ENCODE measurements around the gene SLC7A6. TPM values are rescaled to one million over a fixed set of nuclear protein-coding genes. Genes with fewer than 3 reads are reported as not detected.

SLC7A6 gene
- total and polyA plus RNA-seq, 2 of the 13 experiments (the other 11 are each of a cell fraction or from before 2014, with no cell fraction given): 35.8 to 70.8 TPM

GRCh38 chr16:68265078-68265920, 973 bp downstream of the SLC7A6 start (continued):
- TF ChIP-seq, protein P1, sequence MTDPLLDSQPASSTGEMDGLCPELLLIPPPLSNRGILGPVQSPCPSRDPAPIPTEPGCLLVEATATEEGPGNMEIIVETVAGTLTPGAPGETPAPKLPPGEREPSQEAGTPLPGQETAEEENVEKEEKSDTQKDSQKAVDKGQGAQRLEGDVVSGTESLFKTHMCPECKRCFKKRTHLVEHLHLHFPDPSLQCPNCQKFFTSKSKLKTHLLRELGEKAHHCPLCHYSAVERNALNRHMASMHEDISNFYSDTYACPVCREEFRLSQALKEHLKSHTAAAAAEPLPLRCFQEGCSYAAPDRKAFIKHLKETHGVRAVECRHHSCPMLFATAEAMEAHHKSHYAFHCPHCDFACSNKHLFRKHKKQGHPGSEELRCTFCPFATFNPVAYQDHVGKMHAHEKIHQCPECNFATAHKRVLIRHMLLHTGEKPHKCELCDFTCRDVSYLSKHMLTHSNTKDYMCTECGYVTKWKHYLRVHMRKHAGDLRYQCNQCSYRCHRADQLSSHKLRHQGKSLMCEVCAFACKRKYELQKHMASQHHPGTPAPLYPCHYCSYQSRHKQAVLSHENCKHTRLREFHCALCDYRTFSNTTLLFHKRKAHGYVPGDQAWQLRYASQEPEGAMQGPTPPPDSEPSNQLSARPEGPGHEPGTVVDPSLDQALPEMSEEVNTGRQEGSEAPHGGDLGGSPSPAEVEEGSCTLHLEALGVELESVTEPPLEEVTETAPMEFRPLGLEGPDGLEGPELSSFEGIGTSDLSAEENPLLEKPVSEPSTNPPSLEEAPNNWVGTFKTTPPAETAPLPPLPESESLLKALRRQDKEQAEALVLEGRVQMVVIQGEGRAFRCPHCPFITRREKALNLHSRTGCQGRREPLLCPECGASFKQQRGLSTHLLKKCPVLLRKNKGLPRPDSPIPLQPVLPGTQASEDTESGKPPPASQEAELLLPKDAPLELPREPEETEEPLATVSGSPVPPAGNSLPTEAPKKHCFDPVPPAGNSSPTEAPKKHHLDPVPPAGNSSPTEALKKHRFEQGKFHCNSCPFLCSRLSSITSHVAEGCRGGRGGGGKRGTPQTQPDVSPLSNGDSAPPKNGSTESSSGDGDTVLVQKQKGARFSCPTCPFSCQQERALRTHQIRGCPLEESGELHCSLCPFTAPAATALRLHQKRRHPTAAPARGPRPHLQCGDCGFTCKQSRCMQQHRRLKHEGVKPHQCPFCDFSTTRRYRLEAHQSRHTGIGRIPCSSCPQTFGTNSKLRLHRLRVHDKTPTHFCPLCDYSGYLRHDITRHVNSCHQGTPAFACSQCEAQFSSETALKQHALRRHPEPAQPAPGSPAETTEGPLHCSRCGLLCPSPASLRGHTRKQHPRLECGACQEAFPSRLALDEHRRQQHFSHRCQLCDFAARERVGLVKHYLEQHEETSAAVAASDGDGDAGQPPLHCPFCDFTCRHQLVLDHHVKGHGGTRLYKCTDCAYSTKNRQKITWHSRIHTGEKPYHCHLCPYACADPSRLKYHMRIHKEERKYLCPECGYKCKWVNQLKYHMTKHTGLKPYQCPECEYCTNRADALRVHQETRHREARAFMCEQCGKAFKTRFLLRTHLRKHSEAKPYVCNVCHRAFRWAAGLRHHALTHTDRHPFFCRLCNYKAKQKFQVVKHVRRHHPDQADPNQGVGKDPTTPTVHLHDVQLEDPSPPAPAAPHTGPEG (CRISPR knock-in tag; IDR thresholded peaks at IDR 0.05): peak; percentile 10; the same call in 1 of the 2 replicates
- no peak for TF ChIP-seq YY1 (IDR thresholded peaks at IDR 0.05; ENCODE audit: insufficient read depth, insufficient replicate concordance, low read depth, low read length)
- peak; percentile 16; the same call in 1 of the 2 replicates for TF ChIP-seq ZNF891 (CRISPR knock-in tag; IDR thresholded peaks at IDR 0.05)
- TF ChIP-seq E2F5 (CRISPR knock-in tag; conservative IDR thresholded peaks at IDR 0.05): no peak
- TF ChIP-seq ZNF124 (CRISPR knock-in tag; IDR thresholded peaks at IDR 0.05): peak; percentile 24; the same call in 1 of the 2 replicates
- peak; percentile 67; the same call in 1 of the 2 replicates for TF ChIP-seq ZBTB43 (CRISPR knock-in tag; conservative IDR thresholded peaks at IDR 0.05)
- peak; percentile 55; the same call in 1 of the 2 replicates for TF ChIP-seq ZC3H13 (CRISPR knock-in tag; IDR thresholded peaks at IDR 0.05)
- TF ChIP-seq NFIC (IDR thresholded peaks at IDR 0.05; ENCODE audit: low read length): peak; percentile 83; the same call in 1 of the 2 replicates
- TF ChIP-seq SALL2 (CRISPR knock-in tag; IDR thresholded peaks at IDR 0.05): no peak
- TF ChIP-seq, protein P2, sequence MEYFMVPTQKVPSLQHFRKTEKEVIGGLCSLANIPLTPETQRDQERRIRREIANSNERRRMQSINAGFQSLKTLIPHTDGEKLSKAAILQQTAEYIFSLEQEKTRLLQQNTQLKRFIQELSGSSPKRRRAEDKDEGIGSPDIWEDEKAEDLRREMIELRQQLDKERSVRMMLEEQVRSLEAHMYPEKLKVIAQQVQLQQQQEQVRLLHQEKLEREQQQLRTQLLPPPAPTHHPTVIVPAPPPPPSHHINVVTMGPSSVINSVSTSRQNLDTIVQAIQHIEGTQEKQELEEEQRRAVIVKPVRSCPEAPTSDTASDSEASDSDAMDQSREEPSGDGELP (IDR thresholded peaks at IDR 0.05; ENCODE audit: borderline replicate concordance, low read depth): peak; percentile 74; the same call in 1 of the 2 replicates
- TF ChIP-seq, protein P3, sequence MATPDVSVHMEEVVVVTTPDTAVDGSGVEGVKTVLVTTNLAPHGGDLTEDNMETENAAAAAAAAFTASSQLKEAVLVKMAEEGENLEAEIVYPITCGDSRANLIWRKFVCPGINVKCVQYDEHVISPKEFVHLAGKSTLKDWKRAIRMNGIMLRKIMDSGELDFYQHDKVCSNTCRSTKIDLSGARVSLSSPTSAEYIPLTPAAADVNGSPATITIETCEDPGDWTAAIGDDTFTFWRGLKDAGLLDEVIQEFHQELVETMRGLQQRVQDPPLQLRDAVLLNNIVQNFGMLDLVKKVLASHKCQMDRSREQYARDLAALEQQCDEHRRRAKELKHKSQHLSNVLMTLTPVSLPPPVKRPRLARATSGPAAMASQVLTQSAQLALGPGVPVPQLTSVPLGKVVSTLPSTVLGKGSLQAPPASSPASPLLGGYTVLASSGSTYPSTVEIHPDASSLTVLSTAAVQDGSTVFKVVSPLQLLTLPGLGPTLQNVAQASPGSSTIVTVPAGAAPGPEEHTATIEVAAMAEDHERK (CRISPR knock-in tag; IDR thresholded peaks at IDR 0.05; ENCODE audit: low read depth): no peak
- TF ChIP-seq ZNF562 (CRISPR knock-in tag; IDR thresholded peaks at IDR 0.05; ENCODE audit: borderline replicate concordance): no peak
- no peak for TF ChIP-seq ZNF530 (CRISPR knock-in tag; IDR thresholded peaks at IDR 0.05; ENCODE audit: low read depth)
- no peak for TF ChIP-seq ZNF432 (CRISPR knock-in tag; IDR thresholded peaks at IDR 0.05; ENCODE audit: borderline replicate concordance)
- 0 out of 2 replicates have a peak, but pooled peaks have one; percentile 64 for TF ChIP-seq PAWR (CRISPR knock-in tag; IDR thresholded peaks at IDR 0.05; ENCODE audit: borderline replicate concordance)
- TF ChIP-seq RCOR2 (CRISPR knock-in tag; IDR thresholded peaks at IDR 0.05): peak; percentile 93
- peak; percentile 92 for TF ChIP-seq BHLHE40 (IDR thresholded peaks at IDR 0.05; ENCODE audit: low read length)
- TF ChIP-seq LCORL (IDR thresholded peaks at IDR 0.05): peak; percentile 80; the same call in 1 of the 2 replicates
- peak; percentile 98 for TF ChIP-seq LCORL (CRISPR knock-in tag; IDR thresholded peaks at IDR 0.05)
